Activated CD4-positive, alpha-beta T cell treated with anti-CD3 and anti-CD28 coated beads, Interleukin-2, amount 50 U/mL, for 24 hours (primary cell): ENCODE measurements around the gene ZNF205.
"Not testable (repeated sequence)": the region's sequence is repeated elsewhere in the genome, so short reads cannot be mapped to it uniquely, and the experiment has no call there.

Experiments used
- DNase-seq, 2 donors: peaks; one replicate each; pipeline ENCODE4 v3.0.0-alpha.2; 2020; ENCODE audit warnings: low read depth in 1 of 2, low spot score in 1 of 2

ZNF205 gene

GRCh38 chr16:3112058-3112880 is at the start of gene ZNF205:
Gene ZNF205, plus strand, starts transcription at chr16:3112586. Its CDS starts 845 bp downstream, at chr16:3113431.
- no peak for DNase-seq

- DNase-seq: no peak
Measured at GRCh38 chr16:3063625-3064386, 48.6 kb upstream of the ZNF205 start.

- peak in 1 of 2 donors; percentile 68 for DNase-seq
Measured at GRCh38 chr16:3065069-3065741, 47.2 kb upstream of the ZNF205 start, which contains the start of gene IL32. Gene IL32, plus strand, starts transcription at chr16:3065640. Its CDS starts 172 bp downstream, at chr16:3065812.

GRCh38 chr16:3065742-3066439 is 46.5 kb upstream of the ZNF205 start:
- no peak for DNase-seq

DNA sequence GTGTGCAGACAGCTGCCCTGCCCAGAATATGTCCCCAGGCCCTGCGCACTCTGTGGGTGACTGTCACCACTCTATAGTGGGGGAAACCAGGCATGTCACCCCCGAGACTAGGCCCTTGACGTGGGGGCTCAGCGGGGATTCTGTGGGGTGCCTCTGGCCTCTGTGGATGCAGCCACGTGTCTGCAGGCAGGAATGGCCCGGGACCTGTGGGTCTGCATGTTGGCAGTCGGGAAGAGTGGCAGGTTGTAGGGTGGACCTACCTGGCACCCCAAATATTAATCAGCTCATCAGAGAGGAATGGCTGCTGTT is 46.0 kb upstream of the ZNF205 start:
- DNase-seq: no peak

GRCh38 chr16:3068487-3068886 is 43.9 kb upstream of the ZNF205 start:
- no peak for DNase-seq

DNA sequence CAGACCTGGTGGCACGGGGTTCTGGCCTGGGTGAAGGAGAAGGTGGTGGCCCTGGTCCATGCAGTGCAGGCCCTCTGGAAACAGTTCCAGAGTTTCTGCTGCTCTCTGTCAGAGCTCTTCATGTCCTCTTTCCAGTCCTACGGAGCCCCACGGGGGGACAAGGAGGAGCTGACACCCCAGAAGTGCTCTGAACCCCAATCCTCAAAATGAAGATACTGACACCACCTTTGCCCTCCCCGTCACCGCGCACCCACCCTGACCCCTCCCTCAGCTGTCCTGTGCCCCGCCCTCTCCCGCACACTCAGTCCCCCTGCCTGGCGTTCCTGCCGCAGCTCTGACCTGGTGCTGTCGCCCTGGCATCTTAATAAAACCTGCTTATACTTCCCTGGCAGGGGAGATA is 43.2 kb upstream of the ZNF205 start:
- DNase-seq: not testable (repeated sequence)

GRCh38 chr16:3070608-3071111 is 41.7 kb upstream of the ZNF205 start:
- DNase-seq: no peak

- DNase-seq: no peak
Measured at GRCh38 chr16:3071655-3072054, 40.7 kb upstream of the ZNF205 start.

DNA sequence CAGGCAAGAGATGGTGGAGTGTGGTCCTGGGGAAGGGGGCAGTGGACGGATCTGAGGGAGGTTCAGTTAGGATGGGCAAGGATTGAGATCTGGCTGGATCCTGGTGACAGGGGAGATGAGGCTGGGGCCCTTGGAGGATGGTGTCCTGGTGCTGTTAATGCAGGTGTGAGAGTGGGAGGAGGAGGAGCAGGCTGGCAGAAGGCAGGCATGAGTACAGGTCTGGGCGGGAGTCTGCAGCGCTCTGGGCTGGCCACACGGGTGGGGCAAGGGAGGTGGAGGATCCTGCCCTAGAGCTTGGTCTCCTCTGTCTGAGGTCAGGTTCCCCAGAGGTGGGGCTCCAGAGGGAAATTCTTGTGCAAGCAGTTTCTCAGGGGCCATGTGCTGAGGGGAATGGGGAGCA is 40.2 kb upstream of the ZNF205 start:
- not testable (repeated sequence) for DNase-seq

- not testable (repeated sequence) for DNase-seq
Measured at GRCh38 chr16:3072576-3073263, 39.7 kb upstream of the ZNF205 start.

- no peak for DNase-seq
Measured at GRCh38 chr16:3073448-3073847, 38.9 kb upstream of the ZNF205 start.

DNA sequence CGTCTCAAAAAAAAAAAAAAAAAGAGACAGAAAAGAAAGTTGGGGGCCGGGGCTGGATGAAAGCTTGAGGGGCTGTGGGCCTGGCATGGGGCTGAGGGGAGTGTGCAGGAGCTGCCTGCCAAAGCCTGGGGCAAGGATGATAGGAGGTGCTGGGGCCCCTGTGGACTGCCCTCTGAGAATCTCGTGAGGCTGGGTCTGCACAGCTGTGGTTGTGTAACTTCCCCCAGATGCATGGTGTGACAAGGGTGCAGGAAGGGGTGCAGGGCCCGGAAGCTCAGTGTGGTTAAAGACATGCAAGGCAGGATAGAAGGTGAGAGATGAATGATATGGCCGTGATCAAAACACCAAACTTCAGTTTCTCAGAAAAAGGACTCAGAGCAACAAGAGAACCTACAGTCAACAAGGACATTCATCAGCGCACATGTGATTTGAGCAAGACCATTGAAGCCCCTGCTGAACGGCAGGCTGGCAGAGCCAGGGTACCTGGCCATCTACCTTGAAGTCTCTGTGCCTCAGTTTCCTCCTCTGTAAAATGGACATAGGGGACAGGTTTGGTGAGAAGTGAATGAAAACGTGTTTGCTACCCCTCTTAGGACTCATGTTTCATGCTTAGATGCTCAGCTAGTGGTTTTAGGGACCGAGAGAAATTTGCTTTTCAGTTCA is 37.4 kb upstream of the ZNF205 start:
- DNase-seq: peak in 1 of 2 donors; percentile 67

GRCh38 chr16:3075523-3075915 is 36.9 kb upstream of the ZNF205 start:
- DNase-seq: no peak

- DNase-seq: not testable (repeated sequence)
Measured at GRCh38 chr16:3075946-3076345, 36.4 kb upstream of the ZNF205 start.

GRCh38 chr16:3076577-3076976 is 35.8 kb upstream of the ZNF205 start:
- no peak for DNase-seq

GRCh38 chr16:3080024-3080423 is 32.4 kb upstream of the ZNF205 start:
- no peak for DNase-seq

DNA sequence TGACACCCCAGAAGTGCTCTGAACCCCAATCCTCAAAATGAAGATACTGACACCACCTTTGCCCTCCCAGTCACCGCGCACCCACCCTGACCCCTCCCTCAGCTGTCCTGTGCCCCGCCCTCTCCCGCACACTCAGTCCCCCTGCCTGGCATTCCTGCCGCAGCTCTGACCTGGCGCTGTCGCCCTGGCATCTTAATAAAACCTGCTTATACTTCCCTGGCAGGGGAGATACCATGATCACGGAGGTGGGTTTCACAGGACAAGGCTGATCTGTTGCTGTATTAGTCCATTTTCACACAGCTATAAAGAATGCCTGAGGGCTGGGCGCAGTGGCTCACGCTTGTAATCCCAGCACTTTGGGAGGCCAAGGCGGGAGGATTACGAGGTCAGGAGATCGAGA is 30.4 kb upstream of the ZNF205 start:
- not testable (repeated sequence) for DNase-seq

DNA sequence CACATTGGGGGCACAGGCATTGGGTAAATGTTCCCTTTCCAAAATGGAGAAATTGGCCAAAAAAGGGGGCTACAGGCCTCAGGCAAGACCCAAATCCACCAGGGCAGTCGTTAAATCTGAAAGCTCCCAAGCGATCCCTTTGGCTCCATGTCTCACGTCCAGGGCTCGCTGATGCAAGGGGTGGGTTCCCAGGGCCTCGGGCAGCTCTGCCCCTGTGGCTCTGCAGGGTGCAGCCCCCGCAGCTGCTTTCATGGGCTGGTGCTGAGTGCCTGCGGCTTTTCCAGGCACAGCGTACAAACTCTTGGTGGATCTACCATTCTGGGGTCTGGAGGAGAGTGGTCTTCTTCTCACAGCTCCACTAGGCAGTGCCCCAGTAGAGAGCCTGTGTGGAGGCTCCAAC is 29.0 kb upstream of the ZNF205 start:
- not testable (repeated sequence) for DNase-seq

GRCh38 chr16:3084491-3084890 is 27.9 kb upstream of the ZNF205 start:
- no peak for DNase-seq
